HUES64 (cell line): ENCODE results near the gene MCAT.

Experiments
- H3K27ac ChIP-seq: 2 replicates; pipeline ENCODE4 v1.7.0; 2013; ENCODE audit warnings: low read depth, low read length, inconsistent platforms
- H3K27me3 ChIP-seq: 2 replicates; pipeline ENCODE4 v1.6.1; 2013; ENCODE audit warnings: mild to moderate bottlenecking, low read length; ENCODE audit not compliant: insufficient read depth
- H3K36me3 ChIP-seq: 2 replicates; pipeline ENCODE4 v1.6.1; 2013; ENCODE audit warnings: mild to moderate bottlenecking, low read length; ENCODE audit not compliant: insufficient read depth
- H3K4me1 ChIP-seq: 2 replicates; pipeline ENCODE4 v1.6.1; 2013; ENCODE audit warnings: mild to moderate bottlenecking, low read length, moderate library complexity; ENCODE audit not compliant: insufficient read depth
- H3K4me3 ChIP-seq: 2 replicates; pipeline ENCODE4 v1.5.1; 2013; ENCODE audit warnings: mild to moderate bottlenecking, low read length, moderate library complexity
- H3K9ac ChIP-seq: 2 replicates; pipeline ENCODE4 v1.6.1; 2013; ENCODE audit warnings: mild to moderate bottlenecking, low read depth, low read length
- H3K9me3 ChIP-seq: 2 replicates; pipeline ENCODE4 v1.6.1; 2013; ENCODE audit warnings: low read depth, low read length; ENCODE audit not compliant: insufficient read depth
- WGBS: fragments of 150-250, 120-280 bp; methylation state at CpG from one replicate; pipeline ENCODE4 v1.1.7; 2013; ENCODE audit warnings: missing lambda C conversion rate; 5-methylcytosine and 5-hydroxymethylcytosine counted together

The MCAT gene

GRCh38 chr22:43159484-43160178 is 16.4 kb upstream of the MCAT start:
- H3K4me1 ChIP-seq: no peaks in the 10 kb centered on the region
- H3K9me3 ChIP-seq: no peaks in the 10 kb centered on the region
- H3K36me3 ChIP-seq: no peaks in the 10 kb centered on the region
- 83% methylated on average over 18 of the region's 18 CpGs for WGBS
- H3K4me3 ChIP-seq: no peak overlapping the region
- H3K9ac ChIP-seq: no peak overlapping the region
- no peak overlapping the region for H3K27ac ChIP-seq
- H3K27me3 ChIP-seq: no peaks in the 10 kb centered on the region

- Histone ChIP-seq H3K9ac (no peak overlapping the region), H3K4me1 (no peaks in the 10 kb centered on the region), H3K36me3 (no peaks in the 10 kb centered on the region), H3K4me3 (no peak overlapping the region), H3K9me3 (no peaks in the 10 kb centered on the region), H3K27me3 (no peaks in the 10 kb centered on the region), H3K27ac (no peak overlapping the region)
- 92% methylated on average over 24 of the region's 24 CpGs for WGBS
These were observed 15.7 kb upstream of the MCAT start for GRCh38 chr22:43158778-43159483.

- Histone ChIP-seq H3K36me3 (no peaks in the 10 kb centered on the region), H3K4me1 (no peaks in the 10 kb centered on the region), H3K9me3 (no peaks in the 10 kb centered on the region), H3K4me3 (no peak overlapping the region), H3K27me3 (no peaks in the 10 kb centered on the region), H3K27ac (no peak overlapping the region), H3K9ac (no peak overlapping the region)
- 92% methylated on average over 9 of the region's 9 CpGs for WGBS
These were observed 14.8 kb upstream of the MCAT start for GRCh38 chr22:43157874-43158546.

GRCh38 chr22:43156413-43156812 is 13.2 kb upstream of the MCAT start:
- Histone ChIP-seq H3K9ac (no peak overlapping the region), H3K4me3 (no peak overlapping the region), H3K27me3 (peaks cover 13% of the 10 kb centered on the region), H3K36me3 (no peaks in the 10 kb centered on the region), H3K9me3 (no peaks in the 10 kb centered on the region), H3K27ac (no peak overlapping the region), H3K4me1 (peaks cover 10% of the 10 kb centered on the region; the same call in 1 of the 2 replicates)
- 90% methylated on average over 12 of the region's 12 CpGs for WGBS

- H3K9ac ChIP-seq: no peak overlapping the region
- no peak overlapping the region for H3K27ac ChIP-seq
- 88% methylated on average over 5 of the region's 5 CpGs for WGBS
- no peaks in the 10 kb centered on the region for H3K9me3 ChIP-seq
- H3K4me3 ChIP-seq: no peak overlapping the region
- peaks cover 17% of the 10 kb centered on the region for H3K27me3 ChIP-seq
- H3K36me3 ChIP-seq: no peaks in the 10 kb centered on the region
- H3K4me1 ChIP-seq: peaks cover 10% of the 10 kb centered on the region; the same call in 1 of the 2 replicates
These were observed 12.6 kb upstream of the MCAT start for GRCh38 chr22:43155789-43156188.

- H3K9ac ChIP-seq: no peak overlapping the region
- no peaks in the 10 kb centered on the region for H3K9me3 ChIP-seq
- H3K36me3 ChIP-seq: no peaks in the 10 kb centered on the region
These were observed 11.8 kb upstream of the MCAT start for GRCh38 chr22:43154887-43155536.

GRCh38 chr22:43153899-43154298 is 10.7 kb upstream of the MCAT start:
- Histone ChIP-seq H3K4me3 (no peak overlapping the region), H3K27me3 (peaks cover 21% of the 10 kb centered on the region), H3K9me3 (no peaks in the 10 kb centered on the region), H3K4me1 (peaks cover 10% of the 10 kb centered on the region; the same call in 1 of the 2 replicates), H3K27ac (no peak overlapping the region), H3K36me3 (no peaks in the 10 kb centered on the region), H3K9ac (no peak overlapping the region)
- WGBS: 95% methylated on average over 8 of the region's 9 CpGs

More at GRCh38 chr22:43154887-43155536, 11.8 kb upstream of the MCAT start:
- peaks cover 10% of the 10 kb centered on the region; the same call in 1 of the 2 replicates for H3K4me1 ChIP-seq
- H3K27ac ChIP-seq: no peak overlapping the region
- peaks cover 21% of the 10 kb centered on the region for H3K27me3 ChIP-seq
- H3K4me3 ChIP-seq: no peak overlapping the region
- WGBS: 91% methylated on average over 27 of the region's 27 CpGs

GRCh38 chr22:43152357-43153071 is 9.3 kb upstream of the MCAT start:
- Histone ChIP-seq H3K9ac (no peak overlapping the region), H3K36me3 (no peaks in the 10 kb centered on the region), H3K27me3 (peaks cover 21% of the 10 kb centered on the region), H3K4me1 (peaks cover 10% of the 10 kb centered on the region; the same call in 1 of the 2 replicates), H3K4me3 (peak overlapping the region; percentile 44; the same call in 1 of the 2 replicates), H3K27ac (no peak overlapping the region), H3K9me3 (no peaks in the 10 kb centered on the region)
- 76% methylated on average over 22 of the region's 22 CpGs for WGBS

GRCh38 chr22:43152003-43152356 is 8.8 kb upstream of the MCAT start:
- Histone ChIP-seq H3K27ac (no peak overlapping the region), H3K27me3 (peaks cover 21% of the 10 kb centered on the region), H3K4me1 (peaks cover 10% of the 10 kb centered on the region; the same call in 1 of the 2 replicates), H3K36me3 (no peaks in the 10 kb centered on the region), H3K4me3 (peak overlapping the region; percentile 44), H3K9ac (no peak overlapping the region), H3K9me3 (no peaks in the 10 kb centered on the region)
- 74% methylated on average over 18 of the region's 18 CpGs for WGBS

GRCh38 chr22:43151251-43152002 is 8.2 kb upstream of the MCAT start, which contains the start of gene TSPO:
Gene TSPO (plus strand): TSS chr22:43151559. CDS start chr22:43159239, 7,680 bp downstream.
- H3K27ac ChIP-seq: no peak within 1 kb of the TSS
- peaks cover 21% of the 10 kb centered on the region for H3K27me3 ChIP-seq
- WGBS: 12% methylated on average over 75 of the region's 75 CpGs
- H3K4me3 ChIP-seq: peak within 1 kb of the TSS; percentile 44
- H3K9ac ChIP-seq: no peak within 1 kb of the TSS
- H3K9me3 ChIP-seq: no peaks in the 10 kb centered on the region
- H3K36me3 ChIP-seq: no peaks in the 10 kb centered on the region
- H3K4me1 ChIP-seq: peaks cover 10% of the 10 kb centered on the region; the same call in 1 of the 2 replicates
